PC-3 (cell line): ENCODE data around the gene HGS. TPM values are rescaled to one million over a fixed set of nuclear protein-coding genes. Genes with fewer than 3 reads are reported as not detected.

Experiments
- ATAC-seq: fragments of 200-7000 bp; cut with Tn5 transposase; 2 replicates; pipeline ENCODE4 v1.9.1; 2020; ENCODE audit warnings: mild to moderate bottlenecking, moderate library complexity
- BruUV-seq: library from RNA; stranded (reverse); fragments of 400-500 nt; replicated peaks from 2 replicates; lab custom pipeline; 2021; lab: Mats Ljungman, UMichigan
- CTCF ChIA-PET: fragments of 300-600 bp; sonication (Branson Sonifier 250); formaldehyde crosslinking; loops from one replicate; lab custom pipeline; 2022; ENCODE audit warnings: antibody characterized with exemption; lab: Charles Lee
- POLR2A ChIA-PET: fragments of 300-600 bp; sonication (Branson Sonifier 250); formaldehyde crosslinking; loops from one replicate; lab custom pipeline; 2022; ENCODE audit warnings: antibody characterized with exemption; ENCODE audit not compliant: unreplicated experiment; lab: Charles Lee
- DNase-seq: peaks from one replicate; pipeline ENCODE4 v3.0.0-alpha.2; 2015
- H2AFZ ChIP-seq: fragments of 300-600 bp; sonication (generic); 2 replicates; pipeline ENCODE4 v1.6.0; 2016; ENCODE audit warnings: antibody characterized with exemption, low read length
- H3F3A ChIP-seq: fragments of 300-600 bp; sonication (generic); one replicate; pipeline ENCODE4 v1.6.0; 2017; ENCODE audit warnings: antibody characterized with exemption, low read length, control low read depth, mild to moderate bottlenecking; ENCODE audit not compliant: unreplicated experiment
- H3K27ac ChIP-seq: fragments of 300-600 bp; sonication (generic); 2 replicates; pipeline ENCODE4 v1.5.1; 2016; ENCODE audit warnings: mild to moderate bottlenecking, low read length
- H3K27me3 ChIP-seq: fragments of 300-600 bp; sonication (generic); 2 replicates; pipeline ENCODE4 v1.6.1; 2016; ENCODE audit warnings: low read length, mixed read lengths
- H3K36me3 ChIP-seq: fragments of 300-600 bp; sonication (generic); 2 replicates; pipeline ENCODE4 v1.6.1; 2016; ENCODE audit warnings: low read depth, mixed run types, low read length, mixed read lengths
- H3K4me1 ChIP-seq: fragments of 300-600 bp; sonication (generic); 2 replicates; pipeline ENCODE4 v1.5.1; 2016; ENCODE audit warnings: low read length; ENCODE audit not compliant: insufficient read depth
- H3K4me2 ChIP-seq: fragments of 300-600 bp; sonication (generic); 2 replicates; pipeline ENCODE4 v1.6.0; 2016; ENCODE audit warnings: low read length
- H3K4me3 ChIP-seq: fragments of 300-600 bp; sonication (generic); 2 replicates; pipeline ENCODE4 v1.5.1; 2016; ENCODE audit warnings: mild to moderate bottlenecking, low read length, mixed read lengths
- H3K79me2 ChIP-seq: fragments of 300-600 bp; sonication (generic); 2 replicates; pipeline ENCODE4 v1.6.1; 2017; ENCODE audit warnings: low read length, mixed read lengths
- H3K9ac ChIP-seq: fragments of 300-600 bp; sonication (generic); 2 replicates; pipeline ENCODE4 v1.6.0; 2016; ENCODE audit warnings: mild to moderate bottlenecking, low read length
- H3K9me2 ChIP-seq: fragments of 300-600 bp; sonication (generic); replicated peaks from 2 replicates; pipeline ENCODE4 v1.6.1; 2016; ENCODE audit warnings: mixed run types, low read length, mixed read lengths
- H3K9me3 ChIP-seq: fragments of 300-600 bp; sonication (generic); 2 replicates; pipeline ENCODE4 v1.6.1; 2016; ENCODE audit warnings: low read length, mixed read lengths
- H4K20me1 ChIP-seq: fragments of 300-600 bp; sonication (generic); 2 replicates; pipeline ENCODE4 v1.6.1; 2016; ENCODE audit warnings: low read length, mixed read lengths
- CTCF ChIP-seq: fragments of 300-600 bp; sonication (generic); conservative IDR thresholded peaks from 2 replicates; pipeline ENCODE4 v1.5.1; 2017; ENCODE audit warnings: antibody characterized with exemption, low read depth, mild to moderate bottlenecking, low read length
- EZH2 ChIP-seq: fragments of 300-600 bp; sonication (generic); IDR thresholded peaks from one replicate; pipeline ENCODE4 v1.6.1; 2017; ENCODE audit warnings: antibody characterized with exemption, mild to moderate bottlenecking, low read length; ENCODE audit not compliant: unreplicated experiment
- EZH2phosphoT487 ChIP-seq: fragments of 300-600 bp; sonication (generic); IDR thresholded peaks from 2 replicates; pipeline ENCODE4 v1.6.1; 2018; ENCODE audit warnings: mild to moderate bottlenecking, antibody characterized with exemption, low read length, borderline replicate concordance
- intact Hi-C: fragments of 100-400 bp; cut with micrococcal nuclease; formaldehyde crosslinking; loops from 2 replicates; pipeline ENCODE4 v1.9.0; 2023
- total RNA-seq: library from RNA; depleted of rRNA; stranded (reverse); fragments of >200 nt; gene quantifications from 2 replicates; pipeline ENCODE4 v1.2.3, GENCODE V29; 2014

Gene HGS
- total RNA-seq, 1 experiment from 2014 or later = 177 TPM

DNA sequence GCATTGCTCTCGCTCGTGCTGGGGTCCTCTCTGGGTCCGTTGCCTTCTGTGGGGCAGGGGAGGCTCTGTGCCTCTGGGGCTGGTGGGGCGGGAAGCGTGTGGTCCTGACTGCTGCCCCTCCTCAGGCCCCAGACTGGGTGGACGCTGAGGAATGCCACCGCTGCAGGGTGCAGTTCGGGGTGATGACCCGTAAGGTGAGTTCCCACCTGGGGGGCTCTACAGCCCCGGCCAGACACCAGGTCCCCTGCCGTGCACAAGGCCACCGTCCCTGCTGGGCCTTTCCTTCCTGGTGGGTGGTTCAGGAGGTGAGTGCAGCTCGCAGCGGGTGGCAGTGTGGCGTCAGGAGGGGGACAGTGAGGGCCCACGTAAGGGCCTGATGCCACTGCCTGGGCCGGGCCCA, 6.7 kb downstream of the HGS start:
- no peaks in the 10 kb centered on the region for H3K9me2 ChIP-seq
- H3K27me3 ChIP-seq = no peaks in the 10 kb centered on the region
- no TSS peak for BruUV-seq
- TF ChIP-seq EZH2phosphoT487 = no peak
- no peak for TF ChIP-seq EZH2
- TF ChIP-seq CTCF = no peak
- H3K9ac ChIP-seq = no peak overlapping the region
- H3K4me1 ChIP-seq = peaks cover 7% of the 10 kb centered on the region
- H3K27ac ChIP-seq = no peak overlapping the region
- no peak overlapping the region for H3K4me3 ChIP-seq
- no peak overlapping the region for H2AFZ ChIP-seq
- H4K20me1 ChIP-seq = peaks cover 45% of the 10 kb centered on the region
- H3K79me2 ChIP-seq = peaks cover 53% of the 10 kb centered on the region
- no peak overlapping the region for H3K4me2 ChIP-seq
- ATAC-seq (no peak), DNase-seq (no peak)
- H3K9me3 ChIP-seq = no peaks in the 10 kb centered on the region
- no peaks in the 10 kb centered on the region for H3F3A ChIP-seq
- ChIA-PET POLR2A (no interaction called here), CTCF (no interaction called here)
- H3K36me3 ChIP-seq = peaks cover 76% of the 10 kb centered on the region
- intact Hi-C loops = no loop called here

DNA sequence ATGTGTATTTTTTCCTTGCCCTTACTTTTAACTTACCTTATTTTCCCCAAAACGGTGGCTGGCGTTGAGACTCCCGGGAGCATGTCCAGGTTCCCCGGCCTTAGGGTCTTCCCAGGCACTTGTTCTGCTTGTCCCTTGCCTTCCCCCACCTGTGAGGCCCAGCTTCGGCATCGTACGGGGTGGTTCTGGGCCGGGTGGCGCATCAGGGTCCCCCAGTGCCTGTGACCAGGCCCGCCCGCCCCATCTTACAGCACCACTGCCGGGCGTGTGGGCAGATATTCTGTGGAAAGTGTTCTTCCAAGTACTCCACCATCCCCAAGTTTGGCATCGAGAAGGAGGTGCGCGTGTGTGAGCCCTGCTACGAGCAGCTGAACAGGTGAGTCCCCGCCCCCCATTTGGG, 7.4 kb downstream of the HGS start:
- Histone ChIP-seq H3K27ac (no peak overlapping the region), H3K36me3 (peaks cover 75% of the 10 kb centered on the region), H3F3A (no peaks in the 10 kb centered on the region), H3K4me3 (no peak overlapping the region), H4K20me1 (peaks cover 38% of the 10 kb centered on the region), H3K9me2 (no peaks in the 10 kb centered on the region), H3K9ac (no peak overlapping the region), H3K4me2 (no peak overlapping the region), H3K4me1 (0 out of 2 replicates have a peak, but pooled peaks cover 1% of the 10 kb centered on the region), H3K27me3 (no peaks in the 10 kb centered on the region), H2AFZ (no peak overlapping the region), H3K79me2 (peaks cover 50% of the 10 kb centered on the region), H3K9me3 (no peaks in the 10 kb centered on the region)
- ATAC-seq (no peak), DNase-seq (no peak)
- TF ChIP-seq CTCF = no peak
- no peak for TF ChIP-seq EZH2phosphoT487
- TF ChIP-seq EZH2 = no peak
- intact Hi-C loops = no loop called here
- ChIA-PET CTCF (no interaction called here), POLR2A (no interaction called here)
- BruUV-seq = no TSS peak

GRCh38 chr17:81691608-81692007, 7.8 kb downstream of the HGS start:
- Histone ChIP-seq H4K20me1 (peaks cover 34% of the 10 kb centered on the region), H3K4me1 (no peaks in the 10 kb centered on the region), H3K79me2 (peaks cover 49% of the 10 kb centered on the region), H3K9ac (no peak overlapping the region), H3K27ac (no peak overlapping the region), H3K36me3 (peaks cover 74% of the 10 kb centered on the region), H3K9me3 (no peaks in the 10 kb centered on the region), H3F3A (no peaks in the 10 kb centered on the region), H3K9me2 (no peaks in the 10 kb centered on the region), H3K4me2 (no peak overlapping the region), H3K27me3 (no peaks in the 10 kb centered on the region), H2AFZ (no peak overlapping the region), H3K4me3 (no peak overlapping the region)
- TF ChIP-seq EZH2phosphoT487 (no peak), CTCF (no peak), EZH2 (no peak)
- ChIA-PET POLR2A (no interaction called here), CTCF (no interaction called here)
- DNase-seq = no peak
- no TSS peak for BruUV-seq
- intact Hi-C loops = no loop called here
- ATAC-seq = no peak
